ENCODE data around the gene WRAP73.

WRAP73 gene

GRCh38 chr1:3679799-3680453 lies 30.0 kb upstream of the WRAP73 start:
- no peaks in the 10 kb centered on the region for H3F3A ChIP-seq (ENCODE audit: insufficient read depth)
- H3K9me3 ChIP-seq (ENCODE audit: insufficient read depth, low read length) = no peaks in the 10 kb centered on the region
- no peaks in the 10 kb centered on the region for H3K36me3 ChIP-seq (ENCODE audit: low read length)
- H3K4me2 ChIP-seq (ENCODE audit: low read depth, low read length, poor library complexity, severe bottlenecking) = no peak overlapping the region
- no peak overlapping the region for H3K27ac ChIP-seq (ENCODE audit: low read depth, low read length)
- H3K27me3 ChIP-seq (ENCODE audit: low read length) = no peaks in the 10 kb centered on the region
- no peaks in the 10 kb centered on the region for H3K9me2 ChIP-seq (replicated peaks; ENCODE audit: insufficient read depth, low read length)
- no peaks in the 10 kb centered on the region for H3K79me2 ChIP-seq (ENCODE audit: insufficient read depth, low read length)
- no peak overlapping the region for H3K4me3 ChIP-seq (ENCODE audit: insufficient read depth, low read length, poor library complexity, severe bottlenecking)
- no peak for TF ChIP-seq EZH2phosphoT487 (conservative IDR thresholded peaks at IDR 0.05; ENCODE audit: low read length)
- TF ChIP-seq CTCF (IDR thresholded peaks at IDR 0.05; ENCODE audit: insufficient read depth, low read length, poor library complexity, severe bottlenecking) = no peak
- no peak overlapping the region for H2AFZ ChIP-seq (ENCODE audit: low read depth, low read length, severe bottlenecking)
- no peak overlapping the region for H3K9ac ChIP-seq (ENCODE audit: low read length)
- no peaks in the 10 kb centered on the region for H4K20me1 ChIP-seq (ENCODE audit: low read depth, low read length)

- H3K4me3 ChIP-seq (ENCODE audit: insufficient read depth, low read length, poor library complexity, severe bottlenecking) = no peak overlapping the region
- H3F3A ChIP-seq (ENCODE audit: insufficient read depth) = no peaks in the 10 kb centered on the region
- no peaks in the 10 kb centered on the region for H3K36me3 ChIP-seq (ENCODE audit: low read length)
- H3K27me3 ChIP-seq (ENCODE audit: low read length) = no peaks in the 10 kb centered on the region
- no peaks in the 10 kb centered on the region for H3K79me2 ChIP-seq (ENCODE audit: insufficient read depth, low read length)
- no peak overlapping the region for H3K27ac ChIP-seq (ENCODE audit: low read depth, low read length)
- H3K9me3 ChIP-seq (ENCODE audit: insufficient read depth, low read length) = no peaks in the 10 kb centered on the region
- TF ChIP-seq EZH2phosphoT487 (conservative IDR thresholded peaks at IDR 0.05; ENCODE audit: low read length) (no peak), CTCF (IDR thresholded peaks at IDR 0.05; ENCODE audit: insufficient read depth, low read length, poor library complexity, severe bottlenecking) (no peak)
- H3K4me2 ChIP-seq (ENCODE audit: low read depth, low read length, poor library complexity, severe bottlenecking) = no peak overlapping the region
- no peak overlapping the region for H3K9ac ChIP-seq (ENCODE audit: low read length)
- no peaks in the 10 kb centered on the region for H4K20me1 ChIP-seq (ENCODE audit: low read depth, low read length)
- no peak overlapping the region for H2AFZ ChIP-seq (ENCODE audit: low read depth, low read length, severe bottlenecking)
- no peaks in the 10 kb centered on the region for H3K9me2 ChIP-seq (replicated peaks; ENCODE audit: insufficient read depth, low read length)
These were observed 29.2 kb upstream of the WRAP73 start for GRCh38 chr1:3679098-3679555.

- Histone ChIP-seq H4K20me1 (ENCODE audit: low read depth, low read length) (no peaks in the 10 kb centered on the region), H3F3A (ENCODE audit: insufficient read depth) (no peaks in the 10 kb centered on the region), H3K9ac (ENCODE audit: low read length) (no peak overlapping the region), H3K79me2 (ENCODE audit: insufficient read depth, low read length) (no peaks in the 10 kb centered on the region), H3K9me3 (ENCODE audit: insufficient read depth, low read length) (no peaks in the 10 kb centered on the region), H3K27me3 (ENCODE audit: low read length) (no peaks in the 10 kb centered on the region), H3K27ac (ENCODE audit: low read depth, low read length) (no peak overlapping the region), H3K36me3 (ENCODE audit: low read length) (no peaks in the 10 kb centered on the region), H3K4me2 (ENCODE audit: low read depth, low read length, poor library complexity, severe bottlenecking) (no peak overlapping the region), H3K4me3 (ENCODE audit: insufficient read depth, low read length, poor library complexity, severe bottlenecking) (no peak overlapping the region), H2AFZ (ENCODE audit: low read depth, low read length, severe bottlenecking) (no peak overlapping the region), H3K9me2 (replicated peaks; ENCODE audit: insufficient read depth, low read length) (no peaks in the 10 kb centered on the region)
- TF ChIP-seq CTCF (IDR thresholded peaks at IDR 0.05; ENCODE audit: insufficient read depth, low read length, poor library complexity, severe bottlenecking) (no peak), EZH2phosphoT487 (conservative IDR thresholded peaks at IDR 0.05; ENCODE audit: low read length) (no peak)
These were observed 28.6 kb upstream of the WRAP73 start for GRCh38 chr1:3678361-3679097.
